Measurements from ENCODE around the gene TBL1X. TPM values are rescaled to one million over a fixed set of nuclear protein-coding genes. Genes with fewer than 3 reads are reported as not detected.

The TBL1X gene
- total RNA-seq, 1 donor from 2014 or later, result 49.8 TPM

DNA sequence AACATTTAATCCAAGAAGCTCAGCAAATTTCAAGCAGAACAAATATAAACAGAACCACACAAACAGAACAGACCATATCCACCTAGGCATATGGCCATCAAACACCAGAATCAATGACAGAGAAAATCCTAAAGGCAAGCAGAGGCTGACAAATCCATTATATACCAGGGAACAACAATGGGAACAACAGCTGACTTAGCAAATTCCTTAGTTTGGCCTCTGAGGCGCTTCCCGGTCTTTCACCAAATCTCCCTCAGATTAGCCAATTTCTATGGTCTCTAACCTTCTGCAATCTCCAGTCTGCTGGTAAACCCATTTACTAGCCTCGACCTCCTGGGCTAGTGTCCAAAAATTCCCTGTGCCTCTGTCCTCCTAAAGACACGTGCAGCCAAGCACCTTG, 241.6 kb downstream of the TBL1X start:
- DNase-seq (ENCODE audit: low read depth), result no peak

DNA sequence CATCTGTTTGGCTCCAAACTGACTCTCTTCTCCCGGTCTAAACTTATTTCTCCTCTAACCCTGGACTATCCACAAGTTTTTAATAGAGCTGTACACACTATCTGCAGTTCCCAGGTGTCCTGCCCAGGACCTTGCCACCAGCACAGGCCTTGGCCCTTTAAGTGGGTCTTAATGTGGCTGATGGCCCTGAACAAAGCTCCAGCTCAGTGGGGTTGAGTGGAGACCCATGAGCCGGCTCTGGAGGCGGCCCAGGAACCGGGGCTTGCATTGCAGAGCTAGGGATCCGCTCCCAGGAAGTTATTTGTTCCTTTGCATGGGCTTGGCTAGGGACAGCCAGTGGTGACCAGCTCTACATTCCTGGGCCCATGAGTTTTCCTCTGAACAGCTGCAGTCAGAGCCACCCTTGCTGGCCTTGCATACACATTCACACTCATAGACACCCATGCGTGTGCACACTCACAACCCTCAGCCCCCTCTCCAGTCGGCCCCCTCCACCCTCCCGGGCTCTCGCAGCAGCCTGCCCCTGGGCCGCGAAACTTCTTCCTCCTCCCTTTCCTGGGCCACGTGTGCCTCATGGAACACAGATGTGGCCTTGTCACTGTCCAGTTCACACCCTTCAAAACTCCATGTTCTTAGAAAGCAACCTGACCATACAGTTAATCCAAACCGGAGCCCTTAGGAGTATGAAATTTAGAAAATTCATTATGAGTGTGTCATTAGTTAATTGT, 242.6 kb downstream of the TBL1X start:
- peak; percentile 7 for DNase-seq (ENCODE audit: low read depth)

DNA sequence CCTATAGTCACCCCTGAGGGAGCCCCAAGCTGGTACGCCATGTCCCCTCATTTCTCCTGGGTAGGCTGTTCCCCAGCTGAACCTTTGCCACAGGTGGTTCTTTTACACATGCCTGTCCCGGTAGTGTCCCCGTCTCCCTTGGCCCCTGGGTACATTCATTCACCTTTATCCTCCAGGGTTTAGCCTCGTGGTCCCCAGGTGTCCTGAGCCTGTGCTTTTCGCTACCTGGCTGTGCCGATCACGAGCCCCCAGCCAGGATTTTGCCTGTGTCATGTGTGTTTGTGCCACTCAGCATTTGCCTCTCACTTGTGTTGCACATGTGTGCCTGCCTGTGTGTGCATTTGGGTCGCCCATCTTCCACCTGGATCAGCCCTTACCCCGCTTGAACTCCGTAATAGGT, 243.2 kb downstream of the TBL1X start:
- DNase-seq (ENCODE audit: low read depth), result no peak

DNA sequence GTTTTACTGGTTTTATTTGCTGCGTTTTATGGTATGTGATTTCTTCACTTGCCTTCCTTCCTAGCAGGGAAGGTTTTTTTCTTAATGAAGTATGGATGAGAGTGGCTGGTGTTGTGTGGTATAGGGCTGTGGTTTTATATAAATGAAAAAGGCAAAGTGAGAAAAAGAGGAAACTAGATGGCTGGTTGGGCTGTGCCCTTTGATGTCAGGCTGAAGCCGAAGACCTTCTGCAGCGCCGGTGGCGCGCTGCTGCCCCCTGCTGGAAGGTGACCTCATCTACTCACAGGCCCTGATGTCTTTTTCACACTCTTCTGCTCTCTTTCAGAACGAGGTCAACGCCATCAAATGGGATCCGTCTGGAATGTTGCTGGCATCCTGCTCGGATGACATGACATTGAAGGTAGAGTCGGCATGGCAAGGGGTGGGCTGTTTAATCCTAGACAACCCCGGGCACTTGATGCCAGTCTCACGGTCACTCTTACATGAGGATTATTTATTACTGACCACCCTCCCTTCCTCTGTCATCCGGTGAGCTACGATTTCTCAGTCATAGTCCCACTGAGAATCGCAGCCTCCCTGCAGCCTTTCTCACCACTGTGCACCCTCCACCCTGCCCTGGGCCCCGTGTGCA, 244.2 kb downstream of the TBL1X start:
- DNase-seq (ENCODE audit: low read depth), result peak; percentile 46

DNA sequence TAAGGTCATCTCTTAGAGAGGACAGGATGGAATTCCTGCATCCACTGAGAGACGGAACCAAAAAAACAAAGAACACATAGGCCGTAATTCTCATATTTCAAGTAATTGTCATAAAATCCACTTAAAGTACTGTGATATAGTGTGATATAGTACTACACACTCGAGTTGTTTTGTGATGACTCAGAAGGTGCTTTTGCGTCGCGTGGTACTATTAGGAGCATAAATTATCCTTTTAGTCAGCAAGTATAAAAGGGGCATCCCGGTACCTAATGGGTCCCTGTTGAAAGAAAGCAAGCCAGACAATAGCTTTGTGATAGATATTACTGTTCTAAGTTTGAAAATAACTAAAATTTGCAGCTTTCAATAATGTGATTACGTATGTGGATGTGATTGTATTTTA, 245.5 kb downstream of the TBL1X start:
- DNase-seq (ENCODE audit: low read depth), result no peak

DNA sequence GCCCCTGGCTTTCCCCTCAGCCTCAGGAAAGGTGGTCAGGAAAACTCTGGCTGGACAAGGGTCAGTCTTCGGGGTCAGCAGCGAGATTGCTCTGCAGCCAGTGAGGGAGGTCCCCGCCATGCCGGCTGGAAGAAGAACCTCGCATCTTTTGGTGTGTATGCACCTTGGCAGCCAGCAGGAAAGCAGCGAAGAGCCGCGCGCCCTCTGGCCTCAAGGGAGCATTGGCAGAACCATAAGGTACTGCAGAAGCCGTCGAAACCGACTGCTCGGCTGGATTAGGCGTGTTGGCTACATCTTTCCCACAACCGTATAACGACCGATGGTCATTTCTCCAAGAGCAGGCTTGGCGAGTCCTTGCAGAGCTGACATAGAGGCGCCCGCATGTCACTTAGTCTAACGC, 252.5 kb downstream of the TBL1X start:
- DNase-seq (ENCODE audit: low read depth), result no peak

DNA sequence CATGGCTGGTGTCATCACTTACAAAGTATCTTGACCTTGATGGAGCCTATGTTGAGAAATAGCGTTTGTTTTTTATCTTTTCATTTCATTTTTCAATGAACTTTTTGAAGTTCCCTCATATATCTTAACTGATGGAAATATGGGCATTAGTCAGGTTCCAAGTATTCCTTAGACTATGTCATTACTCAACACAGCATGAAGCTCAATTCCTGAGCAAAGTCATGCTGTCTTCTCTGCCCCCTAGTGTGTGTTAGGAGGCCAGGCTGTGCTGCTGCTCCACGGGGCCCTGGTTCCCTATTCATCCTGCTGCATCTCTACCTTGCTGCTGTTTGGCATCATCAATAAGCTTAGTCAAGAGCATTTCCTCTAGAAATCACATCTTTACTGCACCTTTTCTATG, 259.9 kb downstream of the TBL1X start:
- no peak for DNase-seq (ENCODE audit: low read depth)

DNA sequence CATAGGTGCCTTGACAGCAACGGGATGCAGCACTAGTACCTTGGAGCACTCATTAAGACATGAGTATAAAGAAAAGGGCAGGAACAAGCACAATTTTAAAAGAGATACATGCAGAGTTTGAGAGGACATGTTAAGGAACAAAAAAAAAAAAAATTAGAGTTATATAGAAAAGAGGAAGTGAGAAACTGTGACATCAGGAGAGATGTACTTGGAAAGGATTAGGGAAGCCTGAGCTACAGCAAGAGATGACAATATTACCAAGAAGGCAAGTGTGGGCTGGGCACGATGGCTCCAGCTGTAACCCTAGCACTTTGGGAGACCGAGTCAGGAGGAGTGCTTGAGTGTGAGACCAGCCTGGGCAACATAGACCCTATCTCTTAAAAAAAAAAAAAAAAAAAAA, 263.4 kb downstream of the TBL1X start:
- DNase-seq (ENCODE audit: low read depth), result no peak

DNA sequence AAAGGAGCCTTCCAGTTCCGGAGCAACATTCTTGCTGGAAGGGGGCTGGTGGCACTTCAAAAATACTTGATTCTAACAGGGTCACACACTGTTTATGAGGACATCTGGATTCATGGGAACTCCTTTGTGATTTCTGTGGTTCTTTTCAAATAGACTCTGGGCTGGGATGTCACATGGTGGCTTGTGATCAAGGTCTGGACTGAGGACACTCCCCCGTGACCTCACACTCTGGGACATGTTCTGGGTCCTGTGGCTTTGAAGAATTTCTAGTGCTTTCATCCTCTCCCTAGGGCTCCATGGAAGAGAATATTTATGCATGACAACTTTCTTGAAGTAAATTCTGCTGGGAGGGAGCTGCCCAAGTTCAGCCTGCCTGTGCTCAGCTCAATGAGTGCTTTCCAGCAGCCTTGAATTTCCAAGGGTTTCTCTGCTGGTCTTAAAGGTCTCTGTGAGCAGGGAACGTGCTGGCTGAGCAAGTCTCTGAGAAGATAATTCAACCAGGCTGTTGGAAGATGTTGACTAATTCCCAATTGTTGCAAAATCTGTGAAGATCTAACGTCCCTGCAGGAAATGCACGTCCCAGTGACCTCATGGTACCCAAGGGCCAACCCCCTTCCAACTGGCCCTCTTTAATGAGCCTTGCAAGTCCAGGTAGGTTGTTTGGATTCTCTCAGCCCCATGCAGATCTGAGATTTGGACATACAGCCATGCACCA, 264.5 kb downstream of the TBL1X start:
- no peak for DNase-seq (ENCODE audit: low read depth)

DNA sequence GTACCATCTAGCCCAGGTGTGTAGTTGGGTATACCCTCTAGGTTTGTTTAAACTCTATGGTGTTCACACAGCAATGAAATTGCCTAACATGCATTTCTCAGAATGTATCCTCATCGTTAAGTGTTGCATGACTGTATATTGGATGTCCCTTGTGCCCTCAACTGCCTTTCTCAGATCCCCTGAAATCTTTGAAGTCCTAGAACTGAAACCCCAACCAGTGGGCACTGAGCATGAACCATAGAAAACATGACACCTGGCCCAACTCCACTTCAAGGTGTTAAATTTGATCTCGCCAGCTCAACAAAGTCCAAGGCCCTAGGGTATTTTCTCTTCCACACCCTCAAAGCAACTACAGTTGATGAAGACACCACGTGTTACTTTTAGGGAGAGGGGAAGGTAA, 265.2 kb downstream of the TBL1X start:
- no peak for DNase-seq (ENCODE audit: low read depth)

DNA sequence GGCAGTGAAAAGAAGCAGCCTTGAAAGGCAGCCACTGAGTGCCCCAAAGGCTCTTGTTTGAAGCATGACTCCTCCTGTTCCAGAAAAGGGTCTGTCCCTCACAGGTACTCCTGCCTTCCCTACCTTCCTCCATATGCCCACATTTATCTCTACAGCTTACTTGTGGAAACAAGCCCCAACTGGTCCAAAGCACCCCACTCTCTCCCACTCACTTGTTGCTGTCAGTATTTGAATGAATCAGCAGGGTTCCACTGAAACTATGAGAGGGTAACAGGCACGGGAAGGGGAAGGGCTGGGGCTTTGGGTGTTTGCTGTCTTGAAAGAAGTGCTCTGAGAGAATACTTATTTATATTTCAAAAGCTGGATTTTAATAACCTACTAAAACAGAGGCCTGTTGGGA, 265.9 kb downstream of the TBL1X start:
- DNase-seq (ENCODE audit: low read depth), result no peak

DNA sequence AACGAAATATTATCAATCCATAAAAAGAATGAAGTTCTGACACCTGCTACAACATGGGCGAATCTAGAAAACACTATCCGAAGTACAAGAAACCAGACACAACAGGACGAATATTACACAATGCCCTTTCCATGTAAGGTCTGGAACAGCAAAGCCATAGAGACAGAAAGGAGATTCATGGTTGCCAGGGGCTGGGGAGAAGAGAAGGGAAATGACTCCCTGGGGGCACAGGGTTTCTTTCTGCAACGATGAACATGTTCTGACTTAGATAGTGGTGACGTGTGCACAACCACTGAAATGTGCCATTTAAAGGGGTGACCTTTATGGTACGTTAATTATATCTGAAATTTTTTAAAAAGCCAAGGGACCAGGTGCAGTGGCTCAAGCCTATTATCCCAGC, 272.5 kb downstream of the TBL1X start:
- DNase-seq (ENCODE audit: low read depth), result no peak

DNA sequence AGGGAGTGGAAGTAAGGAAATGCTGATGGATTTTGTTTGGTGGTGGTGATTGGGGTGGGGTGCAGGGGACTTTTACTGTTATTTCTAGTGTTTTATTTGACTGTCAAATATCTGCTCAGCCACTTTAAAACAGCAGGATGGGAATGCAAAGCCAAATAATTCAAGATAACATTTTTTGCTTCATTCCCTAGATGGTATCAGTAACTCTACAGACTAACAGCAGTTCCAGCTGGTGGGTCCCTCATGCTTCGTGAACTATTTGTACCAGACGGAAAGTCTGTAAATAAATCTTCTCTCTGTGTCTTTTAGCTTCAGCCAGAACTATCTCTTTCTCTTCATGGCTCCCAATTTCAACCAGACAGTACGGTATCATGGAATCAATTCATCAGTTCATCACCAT, 273.3 kb downstream of the TBL1X start:
- no peak for DNase-seq (ENCODE audit: low read depth)

DNA sequence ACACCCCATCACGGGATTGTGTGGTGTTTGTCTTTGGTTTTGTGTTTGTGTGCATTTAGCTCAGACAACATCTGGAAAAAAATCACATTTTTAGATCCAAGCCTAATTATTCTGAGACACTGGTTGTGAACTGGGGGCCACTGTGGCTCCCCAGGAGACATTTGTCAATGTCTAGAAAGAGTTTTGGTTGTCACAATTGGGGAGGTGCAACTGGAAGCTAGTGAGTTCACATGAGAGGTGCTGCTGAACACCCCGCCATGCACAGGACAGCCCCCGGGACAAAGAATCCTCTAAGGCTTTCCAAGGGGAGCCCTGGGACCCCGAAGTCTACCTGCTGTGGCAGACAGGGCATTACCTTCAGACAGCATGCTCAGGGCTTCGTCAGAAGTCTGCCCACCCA, 274.3 kb downstream of the TBL1X start:
- DNase-seq (ENCODE audit: low read depth), result no peak

DNA sequence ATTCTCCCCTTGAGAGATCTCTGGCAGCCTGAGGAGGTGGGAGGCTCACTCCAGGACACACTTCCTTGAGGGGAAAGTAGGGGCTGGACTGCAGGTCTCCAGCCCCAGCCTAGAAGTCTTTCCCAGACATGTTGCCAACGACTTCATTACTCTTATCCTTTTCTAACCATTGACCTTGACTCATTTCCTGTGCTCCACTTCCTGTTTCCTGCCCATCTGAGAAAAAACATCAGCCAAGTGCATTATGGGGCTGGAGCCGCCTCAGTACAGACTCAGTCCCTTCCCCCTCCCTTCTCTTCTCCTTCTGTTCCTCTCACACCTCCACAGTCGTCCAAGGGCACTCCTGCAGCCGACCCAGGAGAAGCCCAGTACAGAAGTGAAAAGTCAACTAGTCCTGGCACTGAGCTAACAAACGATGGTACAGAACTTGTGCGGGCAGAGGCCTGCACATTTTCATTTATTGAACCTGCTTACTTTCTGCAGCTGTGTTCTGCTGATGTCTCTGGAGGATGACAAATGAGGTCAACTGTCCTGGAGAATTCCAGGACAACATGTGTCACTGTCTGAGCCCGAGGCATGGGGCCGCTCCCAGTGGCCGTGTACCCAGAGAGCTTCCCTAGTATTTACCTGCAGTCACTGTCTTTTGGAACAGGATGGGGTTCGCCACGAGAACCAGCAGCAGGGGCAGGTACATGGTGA, 280.7 kb downstream of the TBL1X start:
- no peak for DNase-seq (ENCODE audit: low read depth)

DNA sequence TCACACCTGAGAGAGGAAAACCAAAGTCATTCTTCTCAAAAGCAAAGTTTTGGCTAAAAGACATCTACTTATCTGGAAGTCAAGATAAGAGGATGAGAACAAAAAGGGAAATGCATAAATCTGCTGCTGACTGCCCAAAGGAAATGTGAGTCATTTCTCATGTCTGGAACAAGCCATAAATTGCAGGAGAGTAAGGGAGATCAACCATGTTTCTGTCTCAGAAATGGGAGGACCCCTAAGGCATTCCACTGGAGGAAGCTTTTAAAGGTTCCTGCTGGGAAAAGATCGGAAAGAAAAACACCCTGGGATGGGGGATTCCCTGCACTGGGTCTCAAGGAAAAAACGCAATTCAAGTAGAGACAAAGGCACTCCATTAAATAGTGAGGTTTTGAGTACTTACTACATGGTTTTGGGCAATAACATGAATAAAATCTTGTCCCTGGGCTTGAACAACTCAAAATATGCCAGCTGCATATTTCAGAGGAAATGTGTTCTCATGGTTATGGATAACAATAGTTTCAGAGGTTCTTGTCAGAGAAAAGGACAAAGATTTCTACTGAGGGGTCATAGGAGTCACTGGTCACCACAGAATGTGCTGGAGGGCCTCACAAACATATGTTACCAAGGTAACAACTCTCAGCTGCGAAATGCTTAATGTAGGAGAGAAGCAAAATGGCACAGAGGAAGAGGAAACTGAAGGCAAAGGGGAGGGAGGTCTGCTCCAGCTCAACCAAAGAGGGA, 281.5 kb downstream of the TBL1X start:
- DNase-seq (ENCODE audit: low read depth), result peak; percentile 64

DNA sequence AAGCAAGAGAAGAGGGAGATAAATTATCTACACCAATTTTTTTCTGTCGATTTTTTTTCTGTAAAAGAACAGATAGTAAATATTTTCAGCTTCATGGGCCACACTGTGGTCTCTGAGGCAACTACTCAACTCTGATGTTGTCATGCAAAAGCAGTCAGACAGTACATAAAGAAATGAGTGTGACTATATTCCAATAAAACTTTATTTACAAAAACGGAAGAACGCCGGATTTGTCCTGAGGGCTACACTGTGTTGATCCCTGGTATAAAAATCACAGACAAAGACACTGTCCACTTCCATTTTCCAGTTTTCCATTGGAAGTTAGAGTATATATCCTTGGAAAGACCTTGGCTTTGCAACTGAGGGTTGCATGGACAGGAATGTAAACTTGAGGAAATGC, 282.8 kb downstream of the TBL1X start:
- DNase-seq (ENCODE audit: low read depth), result no peak

DNA sequence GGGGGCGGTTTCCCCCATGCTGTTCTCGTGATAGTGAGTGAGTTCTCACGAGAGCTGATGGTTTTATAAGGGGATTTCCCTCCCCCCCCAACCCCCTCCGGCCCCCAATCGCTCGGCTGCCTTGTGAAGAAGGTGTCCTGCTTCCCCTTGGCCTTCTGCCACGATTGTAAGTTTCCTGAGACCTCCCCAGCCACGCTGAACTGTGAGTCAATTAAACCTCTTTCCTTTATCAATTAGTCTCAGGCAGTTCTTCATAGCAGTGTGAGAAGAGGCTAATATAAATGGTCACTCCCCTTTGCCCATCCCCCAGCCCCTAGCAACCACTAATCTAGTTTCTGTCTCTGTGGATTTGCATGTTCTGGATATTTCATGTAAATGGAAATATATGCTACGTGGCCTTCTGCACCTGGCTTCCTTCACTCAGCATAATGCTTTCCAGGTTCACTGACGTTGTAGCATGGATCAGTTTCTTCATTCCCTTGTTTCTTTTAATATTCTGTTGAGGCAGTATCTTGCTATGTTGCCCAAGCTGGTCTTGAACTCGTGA, 284.4 kb downstream of the TBL1X start:
- no peak for DNase-seq (ENCODE audit: low read depth)

DNA sequence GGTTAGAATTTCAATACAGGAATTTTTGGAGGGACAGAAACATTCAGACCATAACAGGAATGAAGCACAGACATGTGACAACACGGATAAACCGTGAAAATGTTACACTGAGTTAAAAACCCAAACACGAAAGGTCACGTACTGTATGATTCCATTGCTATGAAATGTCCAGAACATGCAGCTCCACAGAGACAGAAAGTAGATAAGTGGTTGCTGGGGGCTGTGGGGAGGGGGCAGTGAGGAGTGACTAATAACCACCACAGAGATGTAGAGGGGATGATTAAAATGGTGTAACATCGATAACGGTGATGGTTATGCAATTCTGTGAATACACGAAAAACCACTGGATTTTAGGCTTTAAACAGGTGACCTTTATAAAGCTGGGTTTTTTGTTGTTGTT, 292.5 kb downstream of the TBL1X start:
- DNase-seq (ENCODE audit: low read depth), result no peak

DNA sequence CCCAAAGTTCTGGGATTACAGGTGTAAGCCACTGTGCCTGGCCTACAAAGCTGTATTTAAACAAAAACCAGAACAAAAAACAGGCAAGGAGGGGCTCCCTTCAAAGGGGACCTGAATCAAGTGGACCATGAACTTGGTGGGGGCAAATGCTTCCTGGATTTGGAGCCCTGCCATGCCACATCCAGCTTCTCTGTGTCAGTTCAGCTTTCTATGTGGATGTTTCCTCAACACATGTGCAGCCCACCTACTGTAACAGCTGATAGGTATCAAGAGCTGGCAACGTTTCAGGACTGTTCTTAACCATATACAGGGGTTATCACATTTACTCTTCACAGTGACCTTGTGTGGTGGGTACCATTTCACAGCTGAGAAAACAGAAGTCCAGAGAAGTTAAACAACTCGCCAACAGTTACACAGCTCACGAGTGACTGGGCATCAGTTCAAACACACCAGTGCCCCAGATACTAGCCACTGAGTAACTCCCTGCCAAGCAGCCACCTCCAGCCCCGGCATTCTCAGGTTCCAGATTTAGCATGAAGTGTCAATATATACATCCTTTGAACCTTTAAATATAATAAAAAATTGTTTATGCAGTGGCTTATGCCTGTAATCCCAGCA, 293.3 kb downstream of the TBL1X start:
- no peak for DNase-seq (ENCODE audit: low read depth)

DNA sequence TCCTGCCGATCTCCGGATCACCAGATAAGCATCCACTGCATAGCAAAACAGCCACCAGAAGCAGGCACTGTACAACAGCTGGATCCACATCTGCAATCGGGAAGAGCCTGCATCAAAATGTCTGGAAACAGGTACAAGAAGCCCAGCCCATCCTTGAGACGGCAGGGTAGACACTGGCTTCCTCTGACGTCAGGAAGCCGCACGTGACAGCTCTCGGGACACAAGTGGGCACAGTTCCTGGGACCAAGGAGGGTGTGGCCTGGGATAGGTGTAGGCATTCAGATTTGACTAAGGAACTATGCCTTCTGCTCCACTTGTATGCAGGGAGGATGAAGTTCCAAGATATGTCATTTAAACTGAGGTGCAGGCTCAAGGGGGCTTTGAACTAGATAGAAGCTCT, 294.5 kb downstream of the TBL1X start:
- no peak for DNase-seq (ENCODE audit: low read depth)
